ENCODE data around the gene BLOC1S6.
A peak's percentile ranks its signal among the peaks of the same experiment; 100 is the strongest.

The BLOC1S6 gene

GRCh38 chr15:45588219-45588875, 1.2 kb downstream of the BLOC1S6 start:
- DNase-seq (ENCODE audit: low read depth): no peak

DNA sequence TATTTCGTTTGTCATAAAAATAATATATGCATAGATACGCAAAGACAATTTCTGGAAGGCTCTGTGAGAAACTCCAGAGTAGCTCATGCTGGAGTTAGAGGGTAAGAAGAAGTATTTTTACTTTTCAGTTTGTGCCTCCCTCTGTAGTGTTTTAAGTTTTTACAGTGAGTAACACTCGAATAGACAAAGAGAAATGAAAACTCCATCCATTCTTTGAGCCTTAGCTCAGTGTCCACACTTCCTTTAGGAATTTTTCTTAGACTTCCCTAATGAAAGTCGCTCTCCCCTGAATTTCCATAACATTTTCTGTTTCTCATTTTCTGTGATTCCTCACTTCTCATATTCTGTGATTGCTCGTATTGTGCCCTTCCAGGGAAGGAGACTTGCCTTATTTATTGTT, 2.1 kb downstream of the BLOC1S6 start:
- no peak for DNase-seq (ENCODE audit: low read depth)

DNA sequence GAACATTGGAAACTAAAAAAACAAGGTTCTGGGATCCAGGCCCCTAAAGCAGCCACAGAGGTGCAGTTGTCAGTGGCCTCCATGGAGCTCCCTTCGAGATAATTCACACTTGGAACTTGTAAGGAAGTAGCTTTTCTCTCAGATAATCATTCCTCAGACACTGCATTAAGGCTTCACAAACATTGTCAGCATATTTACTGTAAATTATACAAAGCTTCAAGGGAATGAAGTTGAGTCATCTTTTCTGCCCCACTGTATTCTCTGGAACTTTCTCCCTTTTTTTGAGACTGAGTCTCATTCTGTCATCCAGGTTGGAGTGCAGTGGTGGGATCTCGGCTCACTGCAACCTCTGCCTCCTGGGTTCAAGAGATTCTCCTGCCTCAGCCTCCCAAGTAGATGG, 7.1 kb downstream of the BLOC1S6 start:
- no peak for DNase-seq (ENCODE audit: low read depth)

DNA sequence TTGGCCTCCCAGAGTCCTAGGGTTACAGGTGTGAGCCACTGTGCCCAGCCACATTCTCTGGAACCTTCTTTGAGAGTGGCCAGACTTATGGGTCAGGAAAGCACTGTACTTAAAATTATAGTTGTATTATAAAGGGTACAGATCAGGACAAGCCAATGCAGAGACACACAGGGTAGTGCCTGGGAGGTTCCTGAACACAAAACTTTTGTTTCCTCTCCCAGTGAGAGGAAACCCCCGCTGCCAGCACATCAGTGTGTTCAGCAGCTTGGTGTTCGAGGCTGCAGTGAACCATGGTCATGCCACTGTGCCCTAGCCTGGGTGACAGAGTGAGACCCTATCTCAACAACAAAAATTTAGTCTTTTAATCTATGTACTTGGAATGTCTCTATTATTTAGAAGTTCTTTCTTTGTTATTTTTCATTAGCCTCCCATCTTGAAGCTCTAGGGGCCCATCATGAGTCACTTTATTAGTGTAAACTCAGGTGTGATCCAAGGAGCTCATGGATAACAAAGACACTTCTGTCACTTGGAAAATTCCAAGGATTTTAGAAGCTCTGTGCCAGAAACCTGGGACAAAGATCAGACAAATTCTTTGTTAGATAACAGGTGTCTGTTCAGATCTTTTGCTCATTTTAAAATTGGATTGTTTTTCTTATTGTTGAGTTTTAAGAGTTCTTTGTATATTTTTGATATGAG, 7.8 kb downstream of the BLOC1S6 start:
- no peak for DNase-seq (ENCODE audit: low read depth)

DNA sequence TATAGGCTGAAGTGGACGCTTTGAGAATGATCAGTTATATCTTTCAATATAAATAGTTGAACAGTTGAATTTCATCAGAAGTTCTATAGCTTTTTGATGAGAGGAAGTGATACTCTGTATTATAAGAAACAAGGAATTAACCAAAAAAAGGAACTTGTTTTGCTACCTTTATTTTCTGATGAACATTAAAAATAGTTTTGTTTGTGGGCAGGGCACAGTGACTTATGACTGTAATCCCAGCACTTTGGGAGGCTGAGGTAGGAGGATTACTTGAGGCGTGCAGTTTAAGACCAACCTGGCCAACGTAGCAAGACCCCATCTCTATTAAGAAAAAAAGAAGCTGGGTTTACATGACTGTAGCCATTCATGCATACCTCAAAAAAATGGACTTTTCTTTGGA, 16.7 kb downstream of the BLOC1S6 start:
- DNase-seq (ENCODE audit: low read depth): no peak

GRCh38 chr15:45604326-45604725, 17.1 kb downstream of the BLOC1S6 start:
- DNase-seq (ENCODE audit: low read depth): no peak

GRCh38 chr15:45606413-45606812, 19.2 kb downstream of the BLOC1S6 start:
- no peak for DNase-seq (ENCODE audit: low read depth)

- no peak for DNase-seq (ENCODE audit: low read depth)
These were observed 19.7 kb downstream of the BLOC1S6 start for GRCh38 chr15:45606841-45607240.

GRCh38 chr15:45611305-45611704, 24.1 kb downstream of the BLOC1S6 start:
- no peak for DNase-seq (ENCODE audit: low read depth)

GRCh38 chr15:45612790-45613415, 25.7 kb downstream of the BLOC1S6 start:
- DNase-seq (ENCODE audit: low read depth): no peak

DNA sequence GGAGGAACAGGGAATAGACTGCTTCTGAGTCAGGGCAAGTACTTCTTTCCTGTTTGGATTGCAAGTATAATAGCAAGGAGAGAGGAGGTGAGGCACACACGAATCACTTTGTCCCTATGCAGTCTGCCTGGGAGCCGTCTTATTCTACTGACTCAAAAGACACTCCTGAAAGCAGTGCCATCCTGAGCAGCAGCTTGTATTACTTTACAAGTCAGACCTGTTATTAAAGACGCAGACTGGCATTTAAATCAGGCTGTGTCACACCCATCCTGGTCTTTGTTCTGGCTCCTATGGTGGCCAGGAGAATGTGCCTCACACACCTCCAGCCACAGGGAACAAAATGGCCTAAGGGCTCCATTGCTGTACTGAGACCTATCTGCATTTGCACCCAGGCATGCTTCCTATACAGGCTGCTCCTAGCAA, 29.7 kb downstream of the BLOC1S6 start:
- DNase-seq (ENCODE audit: low read depth): no peak

GRCh38 chr15:45618813-45619212, 31.6 kb downstream of the BLOC1S6 start:
- DNase-seq (ENCODE audit: low read depth): no peak

DNA sequence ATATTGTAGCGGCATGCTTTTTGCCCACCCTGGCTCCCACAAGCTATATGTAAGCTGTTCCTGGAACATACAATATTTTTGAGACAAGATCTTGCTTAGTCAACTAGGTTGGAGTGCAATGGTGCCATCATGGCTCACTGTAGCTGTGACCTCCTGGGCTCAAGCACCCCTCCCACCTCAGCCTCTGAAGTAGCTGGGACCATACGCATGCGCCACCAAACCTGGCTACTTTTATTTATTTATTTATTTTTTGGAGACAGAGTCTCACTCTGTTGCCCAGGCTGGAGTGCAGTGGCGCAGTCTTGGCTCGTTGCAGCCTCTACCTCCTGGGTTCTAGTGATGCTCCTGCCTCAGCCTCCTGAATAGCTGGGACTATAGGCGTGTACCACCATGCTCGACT, 41.0 kb downstream of the BLOC1S6 start:
- no peak for DNase-seq (ENCODE audit: low read depth)

DNA sequence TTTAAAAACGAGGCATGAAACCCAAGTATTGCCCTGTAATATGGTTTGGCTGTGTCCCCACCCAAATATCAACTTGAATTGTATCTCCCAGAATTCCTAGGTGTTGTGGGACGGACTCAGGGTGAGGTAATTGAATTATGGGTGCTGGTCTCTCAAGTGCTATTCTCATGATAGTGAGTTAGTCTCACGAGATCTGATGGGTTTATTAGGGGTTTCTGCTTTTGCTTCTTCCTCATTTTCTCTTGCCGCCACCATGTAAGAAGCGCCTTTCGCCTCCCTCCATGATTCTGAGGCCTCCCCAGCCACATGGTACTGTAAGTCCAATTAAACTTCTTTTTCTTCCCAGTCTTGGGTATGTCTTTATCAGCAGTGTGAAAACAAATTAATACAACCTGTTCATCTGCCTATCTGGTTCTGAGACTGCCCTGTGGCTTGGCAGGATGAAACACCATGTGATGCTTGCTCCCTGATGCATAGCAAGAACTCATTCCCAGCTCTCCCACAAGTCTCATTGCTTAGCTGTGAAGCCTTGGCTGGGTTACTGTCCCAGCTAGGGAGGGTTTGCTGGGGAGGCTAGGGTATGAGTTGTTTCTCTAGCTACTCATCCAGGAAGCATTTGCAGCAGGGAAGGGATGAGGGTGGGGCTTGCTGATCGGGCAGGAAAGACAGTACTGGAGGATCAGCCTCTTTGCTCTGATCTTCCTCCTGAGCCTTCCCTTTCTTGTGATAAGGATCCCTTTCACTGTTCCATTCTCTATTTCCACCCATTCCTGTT, 43.9 kb downstream of the BLOC1S6 start:
- no peak for DNase-seq (ENCODE audit: low read depth)

DNA sequence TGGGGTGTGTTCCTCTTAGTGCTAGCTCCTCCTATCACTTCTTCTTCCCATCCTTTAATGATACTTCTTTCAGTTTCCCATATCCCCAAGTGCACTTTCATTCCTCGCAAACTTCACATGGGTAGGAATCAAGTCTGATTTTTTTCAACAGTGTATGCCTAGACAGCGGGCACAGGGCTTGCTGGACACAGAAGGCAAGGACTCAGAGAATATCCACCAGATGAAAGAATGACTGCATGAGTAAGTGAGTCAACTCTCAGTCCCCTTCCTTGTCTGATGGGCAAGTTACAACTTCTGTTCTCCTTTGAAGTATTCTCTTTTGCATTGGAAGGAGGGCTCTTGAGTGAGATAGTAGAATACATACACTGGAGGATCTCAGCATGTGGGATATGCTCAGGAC, 44.6 kb downstream of the BLOC1S6 start:
- DNase-seq (ENCODE audit: low read depth): no peak

DNA sequence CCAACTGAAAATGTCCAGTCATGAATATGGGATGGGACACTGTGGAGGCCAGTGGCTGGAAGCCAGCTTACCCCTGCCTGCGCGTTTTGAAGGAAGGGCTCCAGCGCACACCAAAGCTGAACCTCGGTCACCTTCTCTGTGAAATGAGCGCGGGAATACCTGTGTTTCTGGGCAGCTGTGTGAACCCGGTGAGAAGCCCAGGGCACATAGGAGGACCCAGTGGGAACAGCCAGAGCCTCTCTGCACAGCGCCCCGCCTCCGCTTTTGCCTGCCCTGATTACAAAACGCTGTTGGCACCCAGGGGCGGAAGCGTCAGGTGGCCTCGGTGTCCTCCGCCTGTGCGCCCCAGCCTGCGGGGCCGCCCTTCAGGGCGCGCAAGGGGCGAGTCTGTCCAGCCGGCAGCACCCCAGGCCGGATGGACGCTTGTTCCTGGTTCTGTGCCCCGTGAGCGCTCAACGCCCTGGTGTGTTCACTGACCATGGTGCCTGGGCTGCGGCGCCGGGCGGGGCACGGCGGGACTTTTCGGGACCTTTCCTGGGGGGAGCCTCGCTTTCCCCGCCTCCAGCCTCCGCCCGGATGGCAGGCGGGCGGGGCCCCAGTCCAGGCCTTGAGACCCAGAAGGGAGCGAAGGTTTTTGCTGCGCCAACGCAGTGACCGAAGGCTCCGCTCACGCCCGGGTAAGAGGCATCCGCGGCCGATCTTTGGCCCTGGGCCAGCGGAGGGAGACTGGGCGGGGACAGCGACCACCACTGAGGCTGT, 47.4 kb downstream of the BLOC1S6 start, which contains the start of gene SQOR:
Gene SQOR, plus strand, starts transcription at position 598 of the 759 bp plus-strand sequence. CDS start 23,895 bp downstream, outside the sequence.
- peak; percentile 46 for DNase-seq (ENCODE audit: low read depth)

DNA sequence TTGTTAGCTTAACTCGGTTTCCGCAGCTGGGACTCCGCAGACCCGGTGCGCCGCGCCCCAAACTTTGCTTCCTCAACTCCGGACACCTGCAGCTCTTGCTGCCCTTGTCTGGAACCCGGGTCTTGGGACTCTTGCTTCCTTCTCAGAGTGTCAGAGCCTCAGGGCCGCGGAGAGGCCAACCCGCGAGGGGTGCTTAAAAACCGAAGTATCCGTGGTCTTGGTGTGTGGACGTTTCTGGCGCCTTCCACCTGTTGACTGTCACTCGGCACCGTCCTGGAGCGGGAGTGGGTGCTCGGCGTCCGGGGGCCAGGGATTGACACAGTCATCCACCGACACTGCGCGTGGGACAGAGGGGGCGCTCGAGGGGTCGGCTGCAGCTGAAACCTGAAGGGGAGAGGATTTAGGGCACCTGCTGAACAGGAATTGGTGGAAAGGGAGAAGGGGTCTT, 48.0 kb downstream of the BLOC1S6 start:
- DNase-seq (ENCODE audit: low read depth): peak; percentile 40

GRCh38 chr15:45635763-45636292, 48.6 kb downstream of the BLOC1S6 start:
- DNase-seq (ENCODE audit: low read depth): no peak

GRCh38 chr15:45637141-45637540, 50.0 kb downstream of the BLOC1S6 start:
- DNase-seq (ENCODE audit: low read depth): no peak

DNA sequence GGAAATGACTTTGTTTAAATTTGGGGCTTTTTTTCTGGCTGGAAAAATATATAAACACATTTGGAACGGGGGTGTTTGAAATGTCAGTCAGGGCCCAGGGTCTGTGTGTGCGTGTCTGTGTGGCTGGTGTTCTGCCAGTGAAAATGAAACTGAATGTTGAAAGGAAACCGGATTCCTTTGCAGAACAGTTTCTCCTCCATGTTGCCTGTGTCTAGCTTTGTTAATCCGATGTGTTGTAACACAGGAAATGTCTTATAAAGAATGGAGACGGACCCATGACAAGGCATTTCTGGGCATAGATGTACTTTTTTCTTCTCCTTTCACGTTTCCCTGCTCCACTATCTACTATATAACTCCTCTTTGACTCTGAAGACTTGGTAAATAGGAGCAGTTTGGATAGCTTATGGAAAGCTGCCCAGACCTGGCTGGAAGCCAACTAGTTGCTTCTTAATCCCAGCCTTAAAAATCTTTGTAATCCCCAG, 50.4 kb downstream of the BLOC1S6 start:
- peak; percentile 42 for DNase-seq (ENCODE audit: low read depth)

DNA sequence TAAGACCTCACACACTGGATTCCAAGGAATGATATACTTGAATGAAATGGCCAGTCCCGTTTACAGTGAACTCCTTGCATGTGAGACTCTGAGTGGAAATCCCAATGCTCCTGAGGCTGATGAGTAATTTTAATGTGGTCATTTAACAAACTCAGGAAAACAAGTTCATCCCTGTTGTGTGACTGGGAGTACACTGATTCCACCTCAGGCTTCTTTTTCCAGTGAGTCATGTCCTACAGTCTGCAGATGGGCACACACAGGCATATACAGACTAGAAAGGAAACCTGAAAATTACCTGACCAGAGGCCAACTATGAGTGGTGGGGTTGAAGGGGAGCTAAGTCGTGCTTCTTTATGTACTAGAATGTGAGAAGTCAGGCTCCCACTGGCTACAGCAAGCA, 53.4 kb downstream of the BLOC1S6 start:
- no peak for DNase-seq (ENCODE audit: low read depth)
